ENCODE data around the gene RABL3.

- TF ChIP-seq CTCF (conservative IDR thresholded peaks at IDR 0.05; ENCODE audit: low read depth, low read length) (no peak), MXI1 (IDR thresholded peaks at IDR 0.05; ENCODE audit: borderline replicate concordance, low read depth, low read length) (no peak), RFX5 (IDR thresholded peaks at IDR 0.05; ENCODE audit: low read depth, low read length) (no peak), USF2 (IDR thresholded peaks at IDR 0.05; ENCODE audit: low read depth, low read length) (no peak), SMC3 (IDR thresholded peaks at IDR 0.05; ENCODE audit: low read depth, low read length) (no peak), FOS (IDR thresholded peaks at IDR 0.05; ENCODE audit: low read depth, low read length) (no peak), CEBPB (IDR thresholded peaks at IDR 0.05; ENCODE audit: low read depth, low read length) (no peak), POLR2A (IDR thresholded peaks at IDR 0.05; ENCODE audit: low read depth, low read length) (no peak), ELK1 (IDR thresholded peaks at IDR 0.05; ENCODE audit: borderline replicate concordance, low read depth, low read length) (no peak), MAZ (IDR thresholded peaks at IDR 0.05; ENCODE audit: borderline replicate concordance, low read depth, low read length) (no peak), RAD21 (IDR thresholded peaks at IDR 0.05; ENCODE audit: low read length) (no peak)
Observed at GRCh38 chr3:120650311-120650710, 92.0 kb downstream of the RABL3 start.
